Embryonic facial prominence (tissue), 1 donor: ENCODE results near the gene ENTPD8.

Source experiments
- DNase-seq: peaks from one replicate; pipeline ENCODE4 v3.0.0-alpha.2; 2016; ENCODE audit errors: extremely low spot score

The ENTPD8 gene

GRCh38 chr9:137447722-137448601, 6.8 kb upstream of the ENTPD8 start:
- no peak for DNase-seq

- no peak for DNase-seq
Observed at GRCh38 chr9:137446851-137447471, 5.8 kb upstream of the ENTPD8 start.

- no peak for DNase-seq
Observed at GRCh38 chr9:137445930-137446431, 4.8 kb upstream of the ENTPD8 start.

- DNase-seq, result no peak
Observed at GRCh38 chr9:137445275-137445807, 4.2 kb upstream of the ENTPD8 start.

GRCh38 chr9:137444106-137444790, 3.1 kb upstream of the ENTPD8 start:
- no peak for DNase-seq

- no peak for DNase-seq
Observed at GRCh38 chr9:137441935-137442321, 771 bp upstream of the ENTPD8 start.

GRCh38 chr9:137439158-137439714, 1.9 kb downstream of the ENTPD8 start:
- DNase-seq, result no peak

- no peak for DNase-seq
Observed at GRCh38 chr9:137438591-137439157, 2.5 kb downstream of the ENTPD8 start.

GRCh38 chr9:137437691-137438590, 3.2 kb downstream of the ENTPD8 start:
- DNase-seq, result no peak

- no peak for DNase-seq
Observed at GRCh38 chr9:137436761-137437600, 4.2 kb downstream of the ENTPD8 start.

GRCh38 chr9:137435980-137436760, 5.0 kb downstream of the ENTPD8 start:
- no peak for DNase-seq

GRCh38 chr9:137435381-137435891, 5.7 kb downstream of the ENTPD8 start:
- no peak for DNase-seq

GRCh38 chr9:137434498-137435380, 6.4 kb downstream of the ENTPD8 start:
- DNase-seq, result no peak

GRCh38 chr9:137433916-137434431, 7.2 kb downstream of the ENTPD8 start:
- DNase-seq, result no peak

- no peak for DNase-seq
Observed at GRCh38 chr9:137433349-137433915, 7.7 kb downstream of the ENTPD8 start.

- DNase-seq, result no peak
Observed at GRCh38 chr9:137432687-137433348, 8.3 kb downstream of the ENTPD8 start.
